Measurements from ENCODE around the gene NEUROD2. TPM values are rescaled to one million over a fixed set of nuclear protein-coding genes. Genes with fewer than 3 reads are reported as not detected.
A peak's percentile ranks its signal among the peaks of the same experiment; 100 is the strongest.

The NEUROD2 gene
- total RNA-seq, 1 experiment from 2014 or later = not detected

DNA sequence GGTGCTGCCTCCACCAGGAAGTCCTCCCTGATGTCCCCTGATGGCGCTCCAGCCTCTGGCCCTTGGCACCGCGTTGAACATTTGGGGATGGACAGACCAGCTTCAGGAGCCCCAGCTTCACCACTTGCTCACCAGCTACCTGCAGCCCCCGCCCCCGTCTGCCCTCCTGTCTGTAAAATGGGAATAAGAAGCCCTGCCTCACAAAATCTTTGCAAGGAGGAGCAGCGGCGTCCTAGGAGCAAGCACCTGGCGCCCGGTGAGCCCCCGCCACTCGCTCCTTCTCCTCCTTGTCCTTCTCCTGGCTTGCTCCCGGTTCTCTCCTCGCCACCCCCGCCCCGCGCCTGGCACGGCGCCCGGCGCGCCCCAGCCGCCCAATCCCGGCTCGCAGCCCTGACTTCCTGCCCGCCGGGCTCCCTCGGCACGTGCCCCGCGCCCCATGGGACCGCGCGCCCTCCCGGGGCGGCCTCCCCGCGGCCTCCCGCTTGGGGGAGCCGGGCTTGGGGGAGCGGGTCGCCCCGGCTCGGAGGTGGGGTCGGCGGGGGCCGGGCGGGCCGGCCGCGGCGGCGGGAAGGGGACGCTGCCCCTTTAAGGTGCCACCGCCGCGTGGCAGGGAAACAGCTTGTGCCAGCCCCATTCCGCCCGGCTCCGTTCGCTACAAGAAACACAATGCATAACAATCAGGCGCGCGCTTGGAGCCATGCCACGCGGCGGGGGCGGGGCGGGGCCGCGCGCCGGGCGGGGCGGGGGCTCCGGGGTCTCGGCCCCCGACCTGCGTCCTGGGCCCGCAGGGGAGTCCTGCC lies 9.9 kb upstream of the NEUROD2 start:
- in situ Hi-C loops (cut with HindIII; ENCODE audit: low pct_unique_long_range_greater_than_20kb, low sequenced_read_pairs) = no loop called here
- no peaks in the 10 kb centered on the region for H3K27me3 ChIP-seq (ENCODE audit: control insufficient read depth, insufficient read depth, low read length)
- DNase-seq (ENCODE audit: low read depth, low spot score) = no peak

DNA sequence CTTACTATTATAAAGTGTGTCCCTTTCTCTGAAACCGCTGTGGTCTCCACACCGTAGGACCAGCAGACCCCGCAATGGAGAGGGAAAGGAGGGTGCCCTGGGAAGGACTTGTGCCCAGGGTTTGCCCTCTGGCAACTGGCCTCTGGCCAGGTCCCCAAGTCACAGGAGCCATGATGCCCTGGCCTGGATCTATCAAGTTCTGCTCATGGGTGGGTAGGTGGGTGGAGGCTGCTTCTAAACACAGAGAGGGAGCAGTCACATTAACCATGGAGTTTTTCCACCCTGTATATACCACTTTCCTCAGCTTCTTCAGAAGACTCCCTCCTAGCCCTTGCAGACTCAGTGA lies 9.4 kb upstream of the NEUROD2 start:
- Histone ChIP-seq H3K27me3 (ENCODE audit: control insufficient read depth, insufficient read depth, low read length) (no peaks in the 10 kb centered on the region), H3K4me1 (ENCODE audit: control insufficient read depth, insufficient read depth, low read length) (no peaks in the 10 kb centered on the region), H3K36me3 (ENCODE audit: control insufficient read depth, insufficient read depth, low read length) (no peaks in the 10 kb centered on the region), H3K9me3 (ENCODE audit: control insufficient read depth, insufficient read depth, low read depth, low read length) (no peaks in the 10 kb centered on the region), H3K27ac (ENCODE audit: low read length) (no peak overlapping the region), H3K4me3 (ENCODE audit: low read depth in 2 of 2, low read length in 2 of 2) (no peak overlapping the region; a peak in 1 of 4 replicates)
- DNase-seq (ENCODE audit: low read depth, low spot score) = no peak
- intact Hi-C loops (cut with micrococcal nuclease; ENCODE audit: unreplicated experiment) = no loop called here
- POLR2A ChIA-PET = no interaction called here
- CTCF ChIA-PET = no interaction called here
- no peak for TF ChIP-seq TCF7L2 (IDR thresholded peaks at IDR 0.05; ENCODE audit: low read depth, low read length)
- TF ChIP-seq POLR2AphosphoS5 (IDR thresholded peaks at IDR 0.05; ENCODE audit: low read depth, low read length) = no peak
- TF ChIP-seq, protein P1, sequence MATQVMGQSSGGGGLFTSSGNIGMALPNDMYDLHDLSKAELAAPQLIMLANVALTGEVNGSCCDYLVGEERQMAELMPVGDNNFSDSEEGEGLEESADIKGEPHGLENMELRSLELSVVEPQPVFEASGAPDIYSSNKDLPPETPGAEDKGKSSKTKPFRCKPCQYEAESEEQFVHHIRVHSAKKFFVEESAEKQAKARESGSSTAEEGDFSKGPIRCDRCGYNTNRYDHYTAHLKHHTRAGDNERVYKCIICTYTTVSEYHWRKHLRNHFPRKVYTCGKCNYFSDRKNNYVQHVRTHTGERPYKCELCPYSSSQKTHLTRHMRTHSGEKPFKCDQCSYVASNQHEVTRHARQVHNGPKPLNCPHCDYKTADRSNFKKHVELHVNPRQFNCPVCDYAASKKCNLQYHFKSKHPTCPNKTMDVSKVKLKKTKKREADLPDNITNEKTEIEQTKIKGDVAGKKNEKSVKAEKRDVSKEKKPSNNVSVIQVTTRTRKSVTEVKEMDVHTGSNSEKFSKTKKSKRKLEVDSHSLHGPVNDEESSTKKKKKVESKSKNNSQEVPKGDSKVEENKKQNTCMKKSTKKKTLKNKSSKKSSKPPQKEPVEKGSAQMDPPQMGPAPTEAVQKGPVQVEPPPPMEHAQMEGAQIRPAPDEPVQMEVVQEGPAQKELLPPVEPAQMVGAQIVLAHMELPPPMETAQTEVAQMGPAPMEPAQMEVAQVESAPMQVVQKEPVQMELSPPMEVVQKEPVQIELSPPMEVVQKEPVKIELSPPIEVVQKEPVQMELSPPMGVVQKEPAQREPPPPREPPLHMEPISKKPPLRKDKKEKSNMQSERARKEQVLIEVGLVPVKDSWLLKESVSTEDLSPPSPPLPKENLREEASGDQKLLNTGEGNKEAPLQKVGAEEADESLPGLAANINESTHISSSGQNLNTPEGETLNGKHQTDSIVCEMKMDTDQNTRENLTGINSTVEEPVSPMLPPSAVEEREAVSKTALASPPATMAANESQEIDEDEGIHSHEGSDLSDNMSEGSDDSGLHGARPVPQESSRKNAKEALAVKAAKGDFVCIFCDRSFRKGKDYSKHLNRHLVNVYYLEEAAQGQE (IDR thresholded peaks at IDR 0.05; ENCODE audit: insufficient read depth in 1 of 2, low read depth in 2 of 2, low read length in 1 of 2) = no peak
- TF ChIP-seq, protein P2, sequence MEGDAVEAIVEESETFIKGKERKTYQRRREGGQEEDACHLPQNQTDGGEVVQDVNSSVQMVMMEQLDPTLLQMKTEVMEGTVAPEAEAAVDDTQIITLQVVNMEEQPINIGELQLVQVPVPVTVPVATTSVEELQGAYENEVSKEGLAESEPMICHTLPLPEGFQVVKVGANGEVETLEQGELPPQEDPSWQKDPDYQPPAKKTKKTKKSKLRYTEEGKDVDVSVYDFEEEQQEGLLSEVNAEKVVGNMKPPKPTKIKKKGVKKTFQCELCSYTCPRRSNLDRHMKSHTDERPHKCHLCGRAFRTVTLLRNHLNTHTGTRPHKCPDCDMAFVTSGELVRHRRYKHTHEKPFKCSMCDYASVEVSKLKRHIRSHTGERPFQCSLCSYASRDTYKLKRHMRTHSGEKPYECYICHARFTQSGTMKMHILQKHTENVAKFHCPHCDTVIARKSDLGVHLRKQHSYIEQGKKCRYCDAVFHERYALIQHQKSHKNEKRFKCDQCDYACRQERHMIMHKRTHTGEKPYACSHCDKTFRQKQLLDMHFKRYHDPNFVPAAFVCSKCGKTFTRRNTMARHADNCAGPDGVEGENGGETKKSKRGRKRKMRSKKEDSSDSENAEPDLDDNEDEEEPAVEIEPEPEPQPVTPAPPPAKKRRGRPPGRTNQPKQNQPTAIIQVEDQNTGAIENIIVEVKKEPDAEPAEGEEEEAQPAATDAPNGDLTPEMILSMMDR (IDR thresholded peaks at IDR 0.05) = no peak
- no peak for TF ChIP-seq SIN3A (IDR thresholded peaks at IDR 0.05; ENCODE audit: borderline replicate concordance, insufficient read depth, low read depth, low read length)
- BruUV-seq (replicated peaks) = no TSS peak
- no peak for ATAC-seq
- in situ Hi-C loops (cut with HindIII; ENCODE audit: low pct_unique_long_range_greater_than_20kb, low sequenced_read_pairs) = no loop called here

More for the DNA sequence above, 9.9 kb upstream of the NEUROD2 start:
- peak overlapping the region; percentile 46 to 73 for H3K4me3 ChIP-seq (ENCODE audit: low read depth in 2 of 2, low read length in 2 of 2)
- no peak for TF ChIP-seq POLR2AphosphoS5 (IDR thresholded peaks at IDR 0.05; ENCODE audit: low read depth, low read length)
- TF ChIP-seq, protein P1 (IDR thresholded peaks at IDR 0.05; ENCODE audit: insufficient read depth in 1 of 2, low read depth in 2 of 2, low read length in 1 of 2) = no peak
- TF ChIP-seq SIN3A (IDR thresholded peaks at IDR 0.05; ENCODE audit: borderline replicate concordance, insufficient read depth, low read depth, low read length) = no peak
- TF ChIP-seq, protein P2 (IDR thresholded peaks at IDR 0.05) = no peak
- no peak for TF ChIP-seq TCF7L2 (IDR thresholded peaks at IDR 0.05; ENCODE audit: low read depth, low read length)
- no TSS peak for BruUV-seq (replicated peaks)
- POLR2A ChIA-PET = no interaction called here
- H3K9me3 ChIP-seq (ENCODE audit: control insufficient read depth, insufficient read depth, low read depth, low read length) = no peaks in the 10 kb centered on the region
- H3K36me3 ChIP-seq (ENCODE audit: control insufficient read depth, insufficient read depth, low read length) = no peaks in the 10 kb centered on the region
- no peaks in the 10 kb centered on the region for H3K4me1 ChIP-seq (ENCODE audit: control insufficient read depth, insufficient read depth, low read length)
- intact Hi-C loops (cut with micrococcal nuclease; ENCODE audit: unreplicated experiment) = no loop called here
- peak; percentile 76 for ATAC-seq
- CTCF ChIA-PET = interaction anchor here (0.5 to 0.7 kb wide), 2 partner anchors 41 to 68 kb away, joined by 3 to 4 read pairs; no protein-coding TSS in a partner anchor
- no peak overlapping the region for H3K27ac ChIP-seq (ENCODE audit: low read length)
